ENCODE measurements around the gene BICDL2. TPM values are rescaled to one million over a fixed set of nuclear protein-coding genes. Genes with fewer than 3 reads are reported as not detected.

Gene BICDL2
- total and polyA plus RNA-seq, 2 of the 8 experiments (the other 6 are each of a cell fraction or from before 2014, with no cell fraction given): 7.3 to 15.9 TPM

GRCh38 chr16:3021449-3022207 is 15.1 kb downstream of the BICDL2 start (continued):
- TF ChIP-seq SP4 (IDR thresholded peaks at IDR 0.05; ENCODE audit: low read length) (0 out of 2 replicates have a peak, but pooled peaks have one; percentile 18), EGR1 (IDR thresholded peaks at IDR 0.05; ENCODE audit: borderline replicate concordance, low read depth, low read length) (peak; percentile 50; the same call in 1 of the 2 replicates), HDAC6 (IDR thresholded peaks at IDR 0.05; ENCODE audit: low read depth, low read length) (no peak), KDM5A (IDR thresholded peaks at IDR 0.05; ENCODE audit: low read length) (no peak), SRF (IDR thresholded peaks at IDR 0.05; ENCODE audit: low read depth, low read length) (no peak), TCF12 (IDR thresholded peaks at IDR 0.05; ENCODE audit: low read depth, low read length) (no peak), BCL11A (IDR thresholded peaks at IDR 0.05; ENCODE audit: low read depth in 2 of 2, low read length in 2 of 2) (no peak), CTBP2 (IDR thresholded peaks at IDR 0.05; ENCODE audit: borderline replicate concordance, insufficient read depth, insufficient read length, low read length) (peak; percentile 52), JUN (IDR thresholded peaks at IDR 0.05; ENCODE audit: low read depth, low read length) (no peak), SIN3A (conservative IDR thresholded peaks at IDR 0.05 in 1 of 2, IDR thresholded peaks at IDR 0.05 in 1 of 2; ENCODE audit: low read depth in 1 of 2, low read length in 2 of 2) (peak; percentile 72 to 74; a peak in 1 of 4 replicates), RXRA (IDR thresholded peaks at IDR 0.05; ENCODE audit: insufficient read depth, low read depth, low read length) (no peak), SP1 (IDR thresholded peaks at IDR 0.05; ENCODE audit: low read depth, low read length) (peak; percentile 66; the same call in 1 of the 2 replicates), RAD21 (IDR thresholded peaks at IDR 0.05 in 1 of 2, conservative IDR thresholded peaks at IDR 0.05 in 1 of 2; ENCODE audit: low read depth in 2 of 2, low read length in 2 of 2) (peak; percentile 25 to 32; a peak in 2 of 4 replicates), POLR2A (IDR thresholded peaks at IDR 0.05; ENCODE audit: control extremely low read depth in 1 of 2, low read depth in 2 of 2, low read length in 2 of 2) (peak in 1 of 2 experiments; percentile 76; a peak in 1 of 3 replicates), SIX5 (IDR thresholded peaks at IDR 0.05; ENCODE audit: low read depth, low read length) (no peak), ASH2L (IDR thresholded peaks at IDR 0.05; ENCODE audit: low read length) (peak; percentile 56), YY1 (IDR thresholded peaks at IDR 0.05; ENCODE audit: low read depth, low read length) (0 out of 2 replicates have a peak, but pooled peaks have one; percentile 48), TEAD4 (IDR thresholded peaks at IDR 0.05; ENCODE audit: low read depth, low read length) (no peak)
- TF ChIP-seq, protein P1, sequence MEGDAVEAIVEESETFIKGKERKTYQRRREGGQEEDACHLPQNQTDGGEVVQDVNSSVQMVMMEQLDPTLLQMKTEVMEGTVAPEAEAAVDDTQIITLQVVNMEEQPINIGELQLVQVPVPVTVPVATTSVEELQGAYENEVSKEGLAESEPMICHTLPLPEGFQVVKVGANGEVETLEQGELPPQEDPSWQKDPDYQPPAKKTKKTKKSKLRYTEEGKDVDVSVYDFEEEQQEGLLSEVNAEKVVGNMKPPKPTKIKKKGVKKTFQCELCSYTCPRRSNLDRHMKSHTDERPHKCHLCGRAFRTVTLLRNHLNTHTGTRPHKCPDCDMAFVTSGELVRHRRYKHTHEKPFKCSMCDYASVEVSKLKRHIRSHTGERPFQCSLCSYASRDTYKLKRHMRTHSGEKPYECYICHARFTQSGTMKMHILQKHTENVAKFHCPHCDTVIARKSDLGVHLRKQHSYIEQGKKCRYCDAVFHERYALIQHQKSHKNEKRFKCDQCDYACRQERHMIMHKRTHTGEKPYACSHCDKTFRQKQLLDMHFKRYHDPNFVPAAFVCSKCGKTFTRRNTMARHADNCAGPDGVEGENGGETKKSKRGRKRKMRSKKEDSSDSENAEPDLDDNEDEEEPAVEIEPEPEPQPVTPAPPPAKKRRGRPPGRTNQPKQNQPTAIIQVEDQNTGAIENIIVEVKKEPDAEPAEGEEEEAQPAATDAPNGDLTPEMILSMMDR (IDR thresholded peaks at IDR 0.05; ENCODE audit: control extremely low read depth in 1 of 3, insufficient read depth in 1 of 3, low read depth in 1 of 3, low read length in 3 of 3): peak; percentile 57 to 76 (median 64)
- TF ChIP-seq, protein P2, sequence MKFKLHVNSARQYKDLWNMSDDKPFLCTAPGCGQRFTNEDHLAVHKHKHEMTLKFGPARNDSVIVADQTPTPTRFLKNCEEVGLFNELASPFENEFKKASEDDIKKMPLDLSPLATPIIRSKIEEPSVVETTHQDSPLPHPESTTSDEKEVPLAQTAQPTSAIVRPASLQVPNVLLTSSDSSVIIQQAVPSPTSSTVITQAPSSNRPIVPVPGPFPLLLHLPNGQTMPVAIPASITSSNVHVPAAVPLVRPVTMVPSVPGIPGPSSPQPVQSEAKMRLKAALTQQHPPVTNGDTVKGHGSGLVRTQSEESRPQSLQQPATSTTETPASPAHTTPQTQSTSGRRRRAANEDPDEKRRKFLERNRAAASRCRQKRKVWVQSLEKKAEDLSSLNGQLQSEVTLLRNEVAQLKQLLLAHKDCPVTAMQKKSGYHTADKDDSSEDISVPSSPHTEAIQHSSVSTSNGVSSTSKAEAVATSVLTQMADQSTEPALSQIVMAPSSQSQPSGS (IDR thresholded peaks at IDR 0.05; ENCODE audit: low read length): peak; percentile 68; the same call in 1 of the 2 replicates

Data from H1 (cell line).